Measurements from ENCODE around the gene NEDD4L. TPM values are rescaled to one million over a fixed set of nuclear protein-coding genes. Genes with fewer than 3 reads are reported as not detected.

Gene NEDD4L
- polyA plus RNA-seq, 1 donor: 93.0 TPM

GRCh38 chr18:58438958-58439300, 394.9 kb downstream of the NEDD4L start:
- H3K36me3 ChIP-seq (ENCODE audit: control insufficient read depth, insufficient read depth, low read length): no peaks in the 10 kb centered on the region
- no peaks in the 10 kb centered on the region for H3K27me3 ChIP-seq (ENCODE audit: control insufficient read depth, insufficient read depth, low read length)
- no CpG with 5 or more reads among the region's 3 CpGs for WGBS (ENCODE audit: insufficient coverage, low lambda C conversion rate)
- H3K9me3 ChIP-seq (ENCODE audit: control insufficient read depth, low read depth, low read length): no peaks in the 10 kb centered on the region
- no peak for DNase-seq
- H3K4me3 ChIP-seq (ENCODE audit: low read length): no peak overlapping the region
- peaks cover 2% of the 10 kb centered on the region for H3K4me1 ChIP-seq (ENCODE audit: control insufficient read depth, insufficient read depth, low read length)
- peak overlapping the region; percentile 34 for H3K27ac ChIP-seq (ENCODE audit: low read length)

- no peak overlapping the region for H3K27ac ChIP-seq (ENCODE audit: low read length)
- WGBS (ENCODE audit: insufficient coverage, low lambda C conversion rate): 71% methylated on average over 2 of the region's 6 CpGs
- no peaks in the 10 kb centered on the region for H3K9me3 ChIP-seq (ENCODE audit: control insufficient read depth, low read depth, low read length)
- H3K27me3 ChIP-seq (ENCODE audit: control insufficient read depth, insufficient read depth, low read length): no peaks in the 10 kb centered on the region
- peak in 1 of 2 donors; percentile 36 for DNase-seq
- no peaks in the 10 kb centered on the region for H3K36me3 ChIP-seq (ENCODE audit: control insufficient read depth, insufficient read depth, low read length)
- H3K4me1 ChIP-seq (ENCODE audit: control insufficient read depth, insufficient read depth, low read length): peaks cover 2% of the 10 kb centered on the region
- H3K4me3 ChIP-seq (ENCODE audit: low read length): no peak overlapping the region
Observed at GRCh38 chr18:58443671-58444070, 399.6 kb downstream of the NEDD4L start.

GRCh38 chr18:58446391-58447060, 402.5 kb downstream of the NEDD4L start:
- Histone ChIP-seq H3K4me3 (ENCODE audit: low read length) (no peak overlapping the region), H3K9me3 (ENCODE audit: control insufficient read depth, low read depth, low read length) (no peaks in the 10 kb centered on the region), H3K4me1 (ENCODE audit: control insufficient read depth, insufficient read depth, low read length) (no peaks in the 10 kb centered on the region), H3K27me3 (ENCODE audit: control insufficient read depth, insufficient read depth, low read length) (no peaks in the 10 kb centered on the region), H3K27ac (ENCODE audit: low read length) (no peak overlapping the region), H3K36me3 (ENCODE audit: control insufficient read depth, insufficient read depth, low read length) (no peaks in the 10 kb centered on the region)
- no peak for DNase-seq
- 70% methylated on average over 2 of the region's 11 CpGs for WGBS (ENCODE audit: insufficient coverage, low lambda C conversion rate)

GRCh38 chr18:58447402-58448095, 403.5 kb downstream of the NEDD4L start:
- WGBS (ENCODE audit: insufficient coverage, low lambda C conversion rate): 82% methylated on average over 3 of the region's 9 CpGs
- H3K9me3 ChIP-seq (ENCODE audit: control insufficient read depth, low read depth, low read length): no peaks in the 10 kb centered on the region
- H3K27me3 ChIP-seq (ENCODE audit: control insufficient read depth, insufficient read depth, low read length): no peaks in the 10 kb centered on the region
- no peak overlapping the region for H3K27ac ChIP-seq (ENCODE audit: low read length)
- no peak overlapping the region for H3K4me3 ChIP-seq (ENCODE audit: low read length)
- H3K4me1 ChIP-seq (ENCODE audit: control insufficient read depth, insufficient read depth, low read length): no peaks in the 10 kb centered on the region
- DNase-seq: no peak
- no peaks in the 10 kb centered on the region for H3K36me3 ChIP-seq (ENCODE audit: control insufficient read depth, insufficient read depth, low read length)

GRCh38 chr18:58449464-58449863, 405.4 kb downstream of the NEDD4L start:
- Histone ChIP-seq H3K4me3 (ENCODE audit: low read length) (no peak overlapping the region), H3K4me1 (ENCODE audit: control insufficient read depth, insufficient read depth, low read length) (no peaks in the 10 kb centered on the region), H3K36me3 (ENCODE audit: control insufficient read depth, insufficient read depth, low read length) (no peaks in the 10 kb centered on the region), H3K27ac (ENCODE audit: low read length) (no peak overlapping the region), H3K9me3 (ENCODE audit: control insufficient read depth, low read depth, low read length) (no peaks in the 10 kb centered on the region), H3K27me3 (ENCODE audit: control insufficient read depth, insufficient read depth, low read length) (no peaks in the 10 kb centered on the region)
- DNase-seq: no peak
- WGBS (ENCODE audit: insufficient coverage, low lambda C conversion rate): no CpG with 5 or more reads among the region's 5 CpGs

Other genes with a start within 250 kb of the NEDD4L start
- gene ATP8B1, start 240.9 kb upstream of the NEDD4L start, polyA plus RNA-seq: 68.2 TPM